IPS-18c (cell line): ENCODE data around the gene GRK1.

Source experiments
- H3K4me3 ChIP-seq: 2 replicates; pipeline ENCODE4 v1.7.0; 2013; ENCODE audit warnings: low read depth, mild to moderate bottlenecking, low read length, moderate library complexity; ENCODE audit not compliant: insufficient read depth
- H3K9me3 ChIP-seq: one replicate; pipeline ENCODE4 v1.6.1; 2013; ENCODE audit warnings: mild to moderate bottlenecking, low read length, moderate library complexity; ENCODE audit not compliant: control insufficient read depth, insufficient read depth

GRK1 gene

GRCh38 chr13:113656003-113656588, 10.9 kb upstream of the GRK1 start:
- no peak overlapping the region for H3K4me3 ChIP-seq

DNA sequence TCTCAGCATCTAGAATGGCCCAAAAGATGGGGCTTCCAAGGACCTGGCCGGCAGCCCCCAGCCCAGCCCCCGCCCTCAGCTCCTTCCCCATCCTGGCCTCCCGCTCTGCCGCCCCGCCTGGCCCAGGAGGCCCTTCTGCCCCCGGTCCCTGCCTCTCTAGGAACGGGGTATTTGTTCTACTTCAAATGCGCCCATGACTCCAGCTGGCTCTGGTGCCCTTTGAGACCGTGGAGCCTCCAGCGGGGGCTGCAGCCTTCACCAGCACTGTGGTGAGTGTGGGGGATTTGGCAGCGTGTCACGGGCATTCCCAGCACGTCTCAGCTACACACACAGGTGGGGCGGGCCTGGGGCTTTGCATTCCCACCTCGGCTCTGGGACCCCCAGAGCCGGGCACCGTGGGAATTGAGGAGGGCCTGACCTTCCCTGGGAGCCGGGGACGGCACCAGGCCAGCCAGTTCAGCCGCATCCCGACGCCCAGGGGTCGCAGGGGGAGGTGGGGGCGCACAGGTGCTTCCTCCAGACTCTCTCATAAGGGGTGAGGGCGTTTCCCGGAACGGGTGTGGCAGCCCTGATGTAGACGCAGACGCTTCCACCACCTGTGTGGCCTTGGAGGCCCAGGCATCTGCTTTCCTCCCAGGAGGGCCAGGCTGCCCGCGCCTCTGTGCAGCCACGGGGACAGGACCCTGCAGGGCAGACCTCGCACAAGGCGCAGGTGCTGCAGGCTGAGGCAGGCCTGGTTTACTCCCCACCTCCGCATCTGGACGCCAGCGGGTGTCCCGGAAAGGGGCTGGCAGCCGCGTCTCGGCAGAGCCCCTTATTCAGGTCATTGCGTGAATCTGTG, 10.0 kb upstream of the GRK1 start:
- Histone ChIP-seq H3K4me3 (no peak overlapping the region), H3K9me3 (no peaks in the 10 kb centered on the region)

More at GRCh38 chr13:113656003-113656588, 10.9 kb upstream of the GRK1 start:
- no peaks in the 10 kb centered on the region for H3K9me3 ChIP-seq

DNA sequence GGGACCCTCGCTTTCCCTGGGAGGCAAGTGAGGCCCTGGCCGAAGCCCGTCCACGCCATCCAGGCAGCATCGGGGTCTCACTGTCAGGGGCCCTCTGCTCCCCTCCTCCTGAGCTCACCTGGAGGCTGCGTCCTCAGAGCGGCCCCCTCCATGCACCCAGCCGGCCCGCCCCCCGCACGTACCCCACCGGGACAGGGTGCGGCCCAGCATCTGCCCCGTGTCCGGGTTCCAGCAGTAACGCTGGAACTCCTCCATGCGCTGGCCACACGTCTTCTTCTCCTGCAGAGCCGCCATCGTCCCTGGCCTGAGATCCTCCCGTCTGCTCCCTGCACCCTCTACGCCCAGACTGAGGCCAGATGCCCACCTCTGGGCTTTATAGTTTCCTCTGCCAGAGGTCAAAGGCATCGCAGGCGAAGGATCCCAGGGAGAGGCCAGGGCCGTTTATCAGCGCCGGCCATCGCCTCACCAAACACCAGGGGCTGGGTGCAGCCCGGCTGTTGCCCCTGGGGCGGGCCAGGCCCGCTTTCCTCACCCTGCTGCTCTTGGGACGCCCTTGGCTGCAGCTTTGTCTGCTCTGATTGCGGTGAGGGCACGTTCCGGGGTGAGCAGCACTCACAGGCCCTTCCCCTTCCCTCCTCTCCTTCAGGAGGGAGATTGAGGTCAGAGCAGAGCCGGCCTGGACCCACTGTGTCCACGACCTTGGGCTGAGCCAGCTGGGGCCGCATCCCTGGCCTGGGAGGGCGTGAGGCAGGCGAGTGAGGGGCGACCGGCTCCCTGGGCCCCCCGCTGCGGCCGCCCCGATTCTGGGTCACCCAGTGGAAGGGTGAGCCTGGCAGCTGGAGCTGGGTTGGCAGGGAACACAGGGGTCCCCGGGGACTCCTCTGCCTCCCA, 8.9 kb upstream of the GRK1 start, which contains the start of gene ATP4B:
Gene ATP4B (minus strand): TSS at position 348 of the 891 bp plus-strand sequence. CDS start 54 bp downstream, at position 294.
- Histone ChIP-seq H3K9me3 (no peaks in the 10 kb centered on the region), H3K4me3 (no peak within 1 kb of the TSS)

GRCh38 chr13:113658836-113659235, 8.2 kb upstream of the GRK1 start:
- no peaks in the 10 kb centered on the region for H3K9me3 ChIP-seq
- H3K4me3 ChIP-seq: no peak overlapping the region

DNA sequence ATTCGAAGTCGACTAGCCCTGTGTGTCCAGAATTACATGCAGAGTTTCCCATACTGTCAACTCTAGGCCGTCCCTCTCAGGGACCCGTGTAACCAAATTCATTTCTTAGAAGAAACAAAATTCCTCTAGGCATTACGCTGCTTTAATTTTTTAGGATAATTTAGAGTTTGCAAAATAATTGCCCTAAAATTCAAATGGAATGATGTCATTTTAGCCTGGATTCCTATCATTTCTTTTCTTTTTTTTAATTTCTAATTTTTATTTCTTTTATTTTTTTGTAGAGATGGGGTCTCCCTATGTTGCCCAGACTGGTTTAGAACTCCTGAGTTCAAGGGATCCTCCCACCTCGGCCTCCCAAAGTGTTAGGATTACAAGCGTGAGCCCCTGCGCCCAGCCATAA, 7.7 kb upstream of the GRK1 start:
- Histone ChIP-seq H3K4me3 (no peak overlapping the region), H3K9me3 (no peaks in the 10 kb centered on the region)

DNA sequence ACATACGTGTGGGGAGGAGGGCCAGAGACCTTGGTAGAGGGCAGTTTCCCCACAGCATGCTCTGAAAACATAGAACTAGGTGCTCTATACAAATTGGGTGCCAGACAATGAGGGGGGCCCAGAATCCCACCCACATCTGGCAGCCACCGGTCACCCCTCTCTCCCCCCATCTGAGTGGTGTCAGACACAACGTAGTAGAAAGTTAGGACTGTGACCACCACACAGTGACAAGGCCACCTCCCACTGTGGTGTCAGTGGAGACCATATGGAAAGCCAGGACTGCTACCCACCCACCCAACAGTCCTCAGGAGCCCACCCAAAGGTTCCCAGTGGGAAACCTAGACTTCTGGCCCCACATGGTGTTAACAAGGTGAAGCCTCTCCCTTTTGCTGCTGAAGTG, 7.0 kb upstream of the GRK1 start:
- no peak overlapping the region for H3K4me3 ChIP-seq
- no peaks in the 10 kb centered on the region for H3K9me3 ChIP-seq

DNA sequence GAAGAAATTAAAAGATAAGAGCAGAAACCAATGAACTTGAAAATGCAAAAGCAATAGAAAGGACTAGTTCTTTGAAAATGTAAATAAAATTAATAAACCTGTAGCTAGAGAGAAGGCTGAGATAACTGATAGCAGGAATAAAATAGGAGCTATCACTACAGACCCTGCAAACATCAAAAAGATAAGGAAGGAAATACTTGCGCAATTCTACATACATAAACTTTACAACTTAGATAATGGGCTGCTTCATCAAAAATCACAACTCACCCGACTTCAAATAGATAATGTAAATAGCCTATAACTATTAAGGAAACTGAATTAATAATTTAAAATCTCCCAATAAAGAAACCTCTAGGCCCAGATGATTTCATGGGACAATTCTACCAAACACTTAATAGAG, 5.5 kb upstream of the GRK1 start:
- no peaks in the 10 kb centered on the region for H3K9me3 ChIP-seq

GRCh38 chr13:113663934-113664333, 3.1 kb upstream of the GRK1 start:
- H3K9me3 ChIP-seq: no peaks in the 10 kb centered on the region
- H3K4me3 ChIP-seq: no peak overlapping the region

More for the DNA sequence above, 5.5 kb upstream of the GRK1 start:
- H3K4me3 ChIP-seq: no peak overlapping the region

DNA sequence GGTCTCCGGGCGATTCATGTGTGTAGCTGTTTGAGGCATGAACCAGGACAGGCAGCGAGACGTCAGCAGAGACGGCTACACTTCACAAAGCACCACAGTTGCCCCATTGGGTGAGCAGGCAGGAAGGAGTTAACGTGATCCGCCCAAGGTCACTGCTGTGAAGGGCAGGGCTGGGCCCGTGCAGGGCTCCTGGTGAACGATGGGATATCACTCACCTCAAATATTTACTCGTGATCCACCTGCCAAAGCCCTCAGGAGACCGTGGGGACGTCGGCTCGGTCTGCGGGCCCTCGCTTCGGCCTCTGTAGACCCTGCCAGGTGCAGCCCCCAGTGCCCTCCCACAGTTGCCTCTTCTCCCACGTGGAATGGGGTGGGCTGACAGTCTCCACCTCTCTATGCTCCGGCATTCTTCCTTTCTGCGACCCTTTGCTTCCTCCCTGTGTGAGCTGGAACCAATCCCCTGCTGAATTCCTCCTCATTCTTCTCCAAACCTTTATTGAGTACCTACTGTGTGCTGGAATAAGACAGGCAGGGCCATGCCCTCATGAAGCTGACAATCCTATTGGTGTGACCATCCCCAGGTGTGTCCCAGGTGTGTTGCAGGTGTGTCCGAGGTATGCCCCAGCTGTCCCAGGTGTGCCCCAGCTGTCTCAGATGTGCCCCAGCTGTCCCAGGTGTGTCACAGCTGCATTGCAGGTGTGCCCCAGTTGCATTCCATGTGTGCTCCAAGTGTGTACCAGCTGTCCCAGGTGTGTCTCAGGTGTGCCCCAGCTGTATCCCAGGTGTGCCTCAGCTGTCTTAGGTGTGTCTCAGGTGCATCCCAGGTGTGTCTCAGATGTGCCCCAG, 2.0 kb upstream of the GRK1 start:
- Histone ChIP-seq H3K9me3 (no peaks in the 10 kb centered on the region), H3K4me3 (no peak overlapping the region)

GRCh38 chr13:113665597-113666328, 1.3 kb upstream of the GRK1 start:
- H3K4me3 ChIP-seq: no peak overlapping the region

GRCh38 chr13:113666329-113666670, 719 bp upstream of the GRK1 start:
- H3K9me3 ChIP-seq: no peaks in the 10 kb centered on the region
- no peak overlapping the region for H3K4me3 ChIP-seq

More at GRCh38 chr13:113665597-113666328, 1.3 kb upstream of the GRK1 start:
- no peaks in the 10 kb centered on the region for H3K9me3 ChIP-seq

DNA sequence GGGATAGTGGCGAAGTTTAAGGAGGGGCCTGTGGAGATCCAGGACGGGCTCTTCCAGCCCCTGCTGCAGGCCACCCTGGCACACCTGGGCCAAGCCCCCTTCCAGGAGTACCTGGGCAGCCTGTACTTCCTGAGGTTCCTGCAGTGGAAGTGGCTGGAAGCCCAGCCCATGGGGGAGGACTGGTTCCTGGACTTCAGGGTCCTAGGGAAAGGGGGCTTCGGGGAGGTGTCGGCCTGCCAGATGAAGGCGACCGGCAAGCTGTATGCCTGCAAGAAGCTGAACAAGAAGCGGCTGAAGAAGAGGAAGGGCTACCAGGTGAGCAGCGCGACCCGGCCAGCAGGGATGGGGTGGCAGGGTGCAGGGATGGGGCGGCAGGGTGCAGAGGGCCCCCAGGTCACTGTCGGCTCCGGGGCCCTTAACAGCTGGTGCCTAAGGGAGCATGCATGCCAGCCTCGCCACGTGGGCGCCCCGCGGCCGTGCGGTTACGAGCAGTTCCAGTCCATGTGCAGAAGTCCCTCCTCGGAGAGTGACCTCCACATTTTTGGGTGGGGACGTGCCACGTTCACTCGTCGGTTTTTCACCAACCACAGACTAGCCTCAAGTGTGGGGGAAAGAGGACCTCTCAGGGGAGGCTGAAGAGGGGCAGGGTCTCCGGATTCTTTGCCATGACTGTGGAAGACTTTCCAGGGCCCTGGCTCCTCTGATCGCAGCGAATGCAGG, 912 bp downstream of the GRK1 start:
- H3K9me3 ChIP-seq: no peaks in the 10 kb centered on the region
- H3K4me3 ChIP-seq: no peak overlapping the region

GRCh38 chr13:113668491-113668971, 1.5 kb downstream of the GRK1 start:
- Histone ChIP-seq H3K9me3 (no peaks in the 10 kb centered on the region), H3K4me3 (no peak overlapping the region)

GRCh38 chr13:113669231-113669754, 2.3 kb downstream of the GRK1 start:
- Histone ChIP-seq H3K9me3 (no peaks in the 10 kb centered on the region), H3K4me3 (no peak overlapping the region)

- H3K9me3 ChIP-seq: no peaks in the 10 kb centered on the region
These were observed 2.8 kb downstream of the GRK1 start for GRCh38 chr13:113669755-113670341.

More at GRCh38 chr13:113669755-113670341, 2.8 kb downstream of the GRK1 start:
- no peak overlapping the region for H3K4me3 ChIP-seq
